Measurements from ENCODE around the gene BSG. TPM values are rescaled to one million over a fixed set of nuclear protein-coding genes. Genes with fewer than 3 reads are reported as not detected.
A peak's percentile ranks its signal among the peaks of the same experiment; 100 is the strongest.

BSG gene
- total and polyA plus RNA-seq, 11 donors = 727 to 2,989 (median 1,462) TPM

DNA sequence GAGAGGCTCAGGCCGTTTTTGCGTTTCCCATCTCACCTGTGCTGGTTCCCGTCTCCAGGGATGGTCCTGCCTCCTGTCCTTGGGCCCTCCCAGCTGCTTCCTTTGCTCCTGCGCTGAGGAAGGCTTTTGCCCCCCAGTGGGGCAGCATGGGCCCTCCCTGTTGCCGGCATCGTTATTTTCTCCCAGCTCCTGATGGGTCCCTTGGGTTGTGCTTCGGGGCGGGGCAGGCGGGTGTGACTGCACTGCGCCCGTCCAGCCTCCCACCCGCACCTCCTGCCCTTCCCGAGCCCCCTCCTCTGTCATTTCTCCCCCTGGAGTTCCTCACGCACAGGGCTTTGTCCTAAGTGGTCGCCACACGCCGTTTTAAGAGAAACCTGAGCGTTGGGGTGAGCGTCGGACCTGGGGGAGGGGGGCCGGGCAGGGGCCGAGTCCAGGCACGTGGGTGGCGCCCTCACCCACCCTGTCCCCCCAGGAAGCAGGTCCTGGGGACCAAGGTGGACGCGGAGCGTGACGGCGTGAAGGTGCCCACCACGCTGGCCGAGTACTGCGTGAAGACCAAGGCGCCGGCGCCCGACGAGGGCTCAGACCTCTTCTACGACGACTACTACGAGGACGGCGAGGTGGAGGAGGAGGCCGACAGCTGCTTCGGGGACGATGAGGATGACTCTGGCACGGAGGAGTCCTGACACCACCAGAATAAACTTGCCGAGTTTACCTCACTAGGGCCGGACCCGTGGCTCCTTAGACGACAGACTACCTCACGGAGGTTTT, 31.3 kb upstream of the BSG start:
- Histone ChIP-seq H3K4me3 (no peak overlapping the region), H3K4me1 (peaks cover 0 to 23% (median 2%) of the 10 kb centered on the region in 12 donors), H3K27me3 (no peaks in the 10 kb centered on the region), H3K36me3 (peaks cover 2 to 62% (median 52%) of the 10 kb centered on the region in 9 donors), H3K9me3 (no peaks in the 10 kb centered on the region), H3K27ac (no peak overlapping the region)
- DNase-seq = no peak
- ATAC-seq = no peak
- TF ChIP-seq, protein P1, sequence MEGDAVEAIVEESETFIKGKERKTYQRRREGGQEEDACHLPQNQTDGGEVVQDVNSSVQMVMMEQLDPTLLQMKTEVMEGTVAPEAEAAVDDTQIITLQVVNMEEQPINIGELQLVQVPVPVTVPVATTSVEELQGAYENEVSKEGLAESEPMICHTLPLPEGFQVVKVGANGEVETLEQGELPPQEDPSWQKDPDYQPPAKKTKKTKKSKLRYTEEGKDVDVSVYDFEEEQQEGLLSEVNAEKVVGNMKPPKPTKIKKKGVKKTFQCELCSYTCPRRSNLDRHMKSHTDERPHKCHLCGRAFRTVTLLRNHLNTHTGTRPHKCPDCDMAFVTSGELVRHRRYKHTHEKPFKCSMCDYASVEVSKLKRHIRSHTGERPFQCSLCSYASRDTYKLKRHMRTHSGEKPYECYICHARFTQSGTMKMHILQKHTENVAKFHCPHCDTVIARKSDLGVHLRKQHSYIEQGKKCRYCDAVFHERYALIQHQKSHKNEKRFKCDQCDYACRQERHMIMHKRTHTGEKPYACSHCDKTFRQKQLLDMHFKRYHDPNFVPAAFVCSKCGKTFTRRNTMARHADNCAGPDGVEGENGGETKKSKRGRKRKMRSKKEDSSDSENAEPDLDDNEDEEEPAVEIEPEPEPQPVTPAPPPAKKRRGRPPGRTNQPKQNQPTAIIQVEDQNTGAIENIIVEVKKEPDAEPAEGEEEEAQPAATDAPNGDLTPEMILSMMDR (IDR thresholded peaks at IDR 0.05) = no peak
- TF ChIP-seq POLR2A (IDR thresholded peaks at IDR 0.05) = no peak
- WGBS, 4 donors = 89 to 92% (median 90%) methylated on average over 51 of the region's 51 CpGs
- intact Hi-C loops (cut with DNase I) = loop anchor here in 2 of 10 donors (10.0 kb wide), 1 partner anchor 194 kb away; no protein-coding TSS in a partner anchor

DNA sequence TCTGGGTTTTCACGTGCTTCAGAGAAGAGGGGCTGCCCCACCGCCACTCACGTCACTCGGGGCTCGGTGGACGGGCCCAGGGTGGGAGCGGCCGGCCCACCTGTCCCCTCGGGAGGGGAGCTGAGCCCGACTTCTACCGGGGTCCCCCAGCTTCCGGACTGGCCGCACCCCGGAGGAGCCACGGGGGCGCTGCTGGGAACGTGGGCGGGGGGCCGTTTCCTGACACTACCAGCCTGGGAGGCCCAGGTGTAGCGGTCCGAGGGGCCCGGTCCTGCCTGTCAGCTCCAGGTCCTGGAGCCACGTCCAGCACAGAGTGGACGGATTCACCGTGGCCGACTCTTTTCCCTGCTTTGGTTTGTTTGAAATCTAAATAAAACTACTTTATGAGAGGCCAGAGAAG, 30.7 kb upstream of the BSG start:
- 92 to 95% (median 93%) methylated on average over 2 to 26 of the region's 26 CpGs for WGBS, 4 donors
- no peak for DNase-seq
- Histone ChIP-seq H3K27ac (no peak overlapping the region), H3K4me1 (peaks cover 0 to 23% (median 2%) of the 10 kb centered on the region in 12 donors), H3K27me3 (no peaks in the 10 kb centered on the region), H3K9me3 (no peaks in the 10 kb centered on the region), H3K4me3 (no peak overlapping the region), H3K36me3 (peaks cover 2 to 55% (median 45%) of the 10 kb centered on the region in 9 donors)
- intact Hi-C loops (cut with DNase I) = loop anchor here in 2 of 10 donors (10.0 kb wide), 1 partner anchor 193 kb away; no protein-coding TSS in a partner anchor
- no peak for ATAC-seq
- TF ChIP-seq, protein P1 (IDR thresholded peaks at IDR 0.05) = no peak
- no peak for TF ChIP-seq POLR2A (IDR thresholded peaks at IDR 0.05)

GRCh38 chr19:542173-542866, 30.1 kb upstream of the BSG start:
- H3K4me1 ChIP-seq = peaks cover 0 to 23% (median 2%) of the 10 kb centered on the region in 12 donors
- H3K9me3 ChIP-seq = no peaks in the 10 kb centered on the region
- H3K4me3 ChIP-seq = no peak overlapping the region
- no peak overlapping the region for H3K27ac ChIP-seq
- peaks cover 0 to 49% (median 40%) of the 10 kb centered on the region in 9 donors for H3K36me3 ChIP-seq
- TF ChIP-seq POLR2A (IDR thresholded peaks at IDR 0.05) = no peak
- TF ChIP-seq, protein P1 (IDR thresholded peaks at IDR 0.05) = no peak
- 89 to 92% (median 91%) methylated on average over 28 to 34 of the region's 34 CpGs for WGBS, 4 donors
- H3K27me3 ChIP-seq = no peaks in the 10 kb centered on the region
- intact Hi-C loops (cut with DNase I) = loop anchor here in 2 of 10 donors (10.0 kb wide), 1 partner anchor 192 kb away; no protein-coding TSS in a partner anchor
- DNase-seq = no peak
- peak in 1 of 4 donors; percentile 7 for ATAC-seq

All from heart left ventricle (tissue), 16 donors.